ENCODE data around the gene PTPN11.
"Not testable (repeated sequence)": the region's sequence is repeated elsewhere in the genome, so short reads cannot be mapped to it uniquely, and the experiment has no call there.

The PTPN11 gene

DNA sequence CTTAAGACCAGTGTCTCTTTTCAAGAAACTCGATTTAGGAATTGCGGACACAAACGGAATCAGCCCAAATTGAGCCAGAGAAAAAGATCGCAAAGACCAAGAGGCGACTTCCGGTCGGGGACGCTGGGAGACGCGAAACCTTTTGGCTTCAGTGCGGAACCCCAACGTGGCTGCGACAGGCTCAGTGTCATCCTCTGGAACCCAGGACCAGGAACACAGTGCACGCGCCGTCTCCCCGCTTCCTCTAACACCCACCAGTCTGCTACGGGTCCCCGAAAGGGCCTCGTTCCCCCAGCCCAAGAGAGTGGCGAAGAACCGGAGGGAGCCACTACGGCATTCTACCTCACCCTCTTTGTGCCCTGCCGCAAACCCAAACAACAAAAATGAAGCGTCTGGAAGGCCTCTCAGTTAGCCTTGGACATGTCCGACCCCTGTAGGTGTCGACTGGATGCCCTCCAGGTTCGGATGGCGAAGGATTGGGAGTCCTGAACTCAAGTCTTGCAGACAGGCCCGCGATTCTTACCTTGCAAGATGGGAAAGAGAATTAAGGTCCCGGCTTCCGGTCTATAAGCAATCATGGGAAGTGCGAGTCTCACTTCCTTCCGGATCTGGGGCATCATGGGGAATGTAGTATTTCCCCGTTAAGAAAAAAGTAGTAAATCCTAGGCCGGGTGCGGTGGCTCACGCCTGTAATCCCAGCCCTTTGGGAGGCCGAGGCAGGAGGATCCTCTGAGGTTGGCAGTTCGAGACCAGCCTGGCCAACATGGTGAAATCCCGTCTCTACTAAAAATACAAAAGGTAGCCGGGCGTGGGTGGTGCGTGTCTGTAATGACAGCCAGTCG is 9.5 kb upstream of the PTPN11 start, which contains the start of gene RPL6:
RPL6 (minus strand) TSS at position 542 of the 842 bp plus-strand sequence. CDS start 949 bp downstream, outside the sequence.
- DNase-seq (ENCODE audit: low read depth in 2 of 2): peak; percentile 46 to 50

DNA sequence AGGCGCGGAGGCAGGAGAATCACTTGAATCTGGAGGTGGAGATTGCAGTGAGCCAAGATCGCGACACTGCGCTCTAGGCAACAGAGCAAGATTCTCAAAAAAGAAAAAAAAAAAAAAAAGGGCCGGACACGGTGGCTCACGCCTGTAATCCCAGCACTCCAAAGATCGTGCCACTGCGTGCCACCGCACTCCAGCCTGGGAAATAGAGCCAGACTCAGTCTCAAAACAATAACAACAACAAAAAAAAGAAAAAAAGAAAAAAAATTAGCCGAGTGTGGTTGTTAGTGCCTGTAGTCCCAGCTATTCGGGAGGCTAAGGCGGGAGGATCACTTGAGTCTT is 8.9 kb upstream of the PTPN11 start:
- no peak for DNase-seq (ENCODE audit: low read depth in 2 of 2)

- no peak for DNase-seq (ENCODE audit: low read depth in 2 of 2)
These were observed 4.7 kb upstream of the PTPN11 start for GRCh38 chr12:112413855-112414625.

DNA sequence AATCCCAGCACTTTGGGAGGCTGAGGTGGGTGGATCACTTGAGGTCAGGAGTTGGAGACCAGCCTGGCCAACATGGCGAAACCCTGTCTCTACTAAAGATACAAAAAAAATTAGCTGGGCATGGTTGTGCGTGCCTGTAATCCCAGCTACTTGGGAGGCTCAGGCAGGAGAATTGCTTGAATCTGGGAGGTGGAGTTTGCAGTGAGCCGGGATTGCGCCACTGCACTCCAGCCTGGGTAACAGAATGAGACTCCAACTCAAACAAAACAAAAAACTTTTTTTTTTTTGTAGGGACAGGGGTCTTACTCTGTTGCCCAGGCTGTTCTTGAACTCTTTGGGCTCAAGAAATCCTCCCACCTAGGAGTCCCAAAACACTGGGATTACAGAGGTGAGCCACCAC is 3.3 kb upstream of the PTPN11 start:
- DNase-seq (ENCODE audit: low read depth in 2 of 2): not testable (repeated sequence)

DNA sequence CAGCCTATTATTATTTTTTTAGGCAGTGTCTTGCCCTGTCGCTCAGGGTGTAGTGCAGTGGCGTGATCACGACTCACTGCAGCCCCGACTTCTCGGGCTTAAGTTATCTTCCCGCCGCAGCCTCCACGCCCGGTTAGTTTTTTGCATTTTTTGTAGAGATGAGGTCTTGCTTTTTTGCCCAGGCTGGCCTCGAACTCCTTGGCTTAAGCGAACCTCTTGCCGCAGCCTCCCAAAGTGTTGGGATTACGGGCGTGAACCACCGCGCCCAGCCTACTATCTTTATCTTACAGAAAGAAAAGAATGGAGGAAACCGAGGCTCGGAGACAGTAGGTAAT is 507 bp upstream of the PTPN11 start:
- no peak for DNase-seq (ENCODE audit: low read depth in 2 of 2)

GRCh38 chr12:112419297-112420133 is 768 bp downstream of the PTPN11 start:
- DNase-seq (ENCODE audit: low read depth in 2 of 2): no peak

DNA sequence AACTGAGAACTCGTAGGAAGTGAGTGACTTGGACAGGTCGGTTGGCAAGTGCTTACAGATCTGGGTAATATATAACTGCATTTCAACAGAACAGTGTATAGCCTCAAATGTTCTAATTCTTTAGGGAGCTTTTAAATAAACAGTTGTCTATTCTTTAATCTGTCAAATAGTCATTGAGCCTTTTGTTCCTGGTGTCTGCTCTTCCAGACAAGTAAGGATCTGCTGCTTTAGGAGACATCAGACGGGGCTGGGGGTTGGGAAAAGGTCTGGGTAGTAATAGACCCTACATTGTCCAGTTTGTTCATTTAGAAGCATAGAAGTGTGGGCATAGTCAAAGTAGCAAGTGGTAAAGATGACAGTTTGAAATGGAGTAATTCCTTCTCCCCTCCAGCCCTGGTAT is 2.0 kb downstream of the PTPN11 start:
- no peak for DNase-seq (ENCODE audit: low read depth in 2 of 2)

DNA sequence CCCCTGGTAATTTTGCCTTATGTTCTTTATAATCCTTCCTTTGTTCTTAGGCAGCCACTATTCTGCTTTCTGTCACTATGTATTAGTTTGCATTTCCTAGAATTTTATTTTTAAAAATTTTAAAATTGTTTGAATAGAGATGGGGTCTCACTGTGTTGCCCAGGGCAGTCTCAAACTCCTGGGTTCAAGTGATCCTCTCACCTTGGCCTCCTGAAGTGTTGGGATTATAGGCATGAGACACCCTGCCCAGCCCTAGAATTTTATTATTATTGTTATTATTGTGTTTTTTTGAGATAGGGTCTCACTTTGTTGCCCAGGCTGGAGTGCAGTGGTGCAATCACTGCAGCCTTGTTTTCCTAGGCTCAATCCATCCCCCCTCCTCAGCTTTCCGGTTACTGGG is 2.6 kb downstream of the PTPN11 start:
- DNase-seq (ENCODE audit: low read depth in 2 of 2): no peak

DNA sequence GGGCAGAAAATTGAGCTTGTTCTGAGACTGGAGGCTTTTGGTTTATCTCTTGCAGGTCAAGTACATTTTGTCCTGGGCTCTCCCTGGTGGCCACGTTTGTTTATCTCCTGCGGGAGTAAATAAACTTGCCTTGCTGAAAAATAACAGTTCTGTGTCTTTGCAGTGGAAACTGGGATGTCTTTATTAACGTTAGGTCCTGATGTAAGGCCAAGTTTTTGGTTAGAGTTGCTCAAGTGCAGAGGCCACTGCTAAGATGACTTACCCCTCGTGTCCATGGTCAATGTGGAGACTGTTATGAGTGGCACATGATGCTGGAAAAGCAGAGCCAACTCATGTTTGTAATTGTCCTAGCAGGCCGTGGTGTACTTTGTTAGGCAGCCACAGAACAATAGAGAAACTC is 3.8 kb downstream of the PTPN11 start:
- DNase-seq (ENCODE audit: low read depth in 2 of 2): no peak

GRCh38 chr12:112424126-112424525 is 5.4 kb downstream of the PTPN11 start:
- no peak for DNase-seq (ENCODE audit: low read depth in 2 of 2)

DNA sequence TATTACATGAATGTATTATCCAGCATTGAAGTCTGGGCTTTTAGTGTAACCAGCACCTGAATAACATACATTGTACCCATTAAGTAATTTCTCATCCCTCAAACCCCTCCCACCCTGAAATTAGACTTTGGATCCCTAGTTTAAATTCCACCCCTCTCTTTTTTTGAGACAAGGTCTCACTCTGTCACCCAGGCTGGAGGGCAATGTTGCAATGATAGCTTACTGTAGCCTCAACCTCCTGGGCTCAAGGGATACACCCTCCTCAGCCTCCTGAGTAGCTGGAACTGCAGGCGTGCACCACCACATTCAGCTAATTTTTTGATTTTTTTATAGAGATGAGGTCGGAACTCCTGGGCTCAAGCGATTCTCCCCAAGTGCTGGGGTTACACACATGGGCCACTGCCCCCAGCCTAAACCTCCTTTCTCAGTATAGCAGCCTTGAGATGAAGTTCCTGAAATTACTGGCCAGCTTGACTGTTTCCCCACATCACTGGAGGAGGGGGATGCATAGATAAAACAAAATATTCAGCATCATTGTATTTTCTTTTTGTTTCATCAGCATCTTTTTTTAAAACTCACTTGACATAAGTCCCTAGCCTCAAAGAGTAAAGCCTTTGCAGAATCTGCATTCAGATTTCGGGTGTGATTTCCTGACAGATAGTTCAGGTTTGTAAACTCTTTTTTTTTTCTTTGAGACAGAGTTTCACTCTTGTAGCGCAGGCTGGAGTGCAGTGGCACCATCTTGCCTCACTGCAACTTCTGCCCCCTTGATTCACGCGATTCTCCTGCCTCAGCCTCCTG is 7.0 kb downstream of the PTPN11 start:
- DNase-seq (ENCODE audit: low read depth in 2 of 2): no peak

- DNase-seq (ENCODE audit: low read depth in 2 of 2): no peak
These were observed 9.0 kb downstream of the PTPN11 start for GRCh38 chr12:112427760-112428159.

GRCh38 chr12:112430929-112431328 is 12.2 kb downstream of the PTPN11 start:
- DNase-seq (ENCODE audit: low read depth in 2 of 2): no peak

DNA sequence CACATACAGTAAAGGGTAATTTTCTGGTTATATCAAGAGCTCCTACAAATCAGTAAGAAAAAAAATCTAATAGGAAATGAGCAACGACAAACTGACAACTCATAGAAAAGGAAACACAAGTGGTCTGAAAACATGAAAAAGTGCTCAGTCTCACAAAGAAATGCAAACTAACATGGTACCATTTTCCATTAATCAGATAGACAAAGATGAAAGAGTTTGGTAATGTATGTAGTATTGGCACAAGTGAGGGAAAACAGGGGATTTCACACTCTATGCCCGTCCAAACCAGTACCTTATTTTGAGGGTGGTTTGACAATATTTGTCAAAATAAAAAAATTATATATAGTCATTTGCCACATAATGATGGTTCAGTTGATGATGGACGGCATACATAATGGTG is 13.2 kb downstream of the PTPN11 start:
- no peak for DNase-seq (ENCODE audit: low read depth in 2 of 2)

GRCh38 chr12:112433551-112433950 is 14.8 kb downstream of the PTPN11 start:
- DNase-seq (ENCODE audit: low read depth in 2 of 2): no peak

DNA sequence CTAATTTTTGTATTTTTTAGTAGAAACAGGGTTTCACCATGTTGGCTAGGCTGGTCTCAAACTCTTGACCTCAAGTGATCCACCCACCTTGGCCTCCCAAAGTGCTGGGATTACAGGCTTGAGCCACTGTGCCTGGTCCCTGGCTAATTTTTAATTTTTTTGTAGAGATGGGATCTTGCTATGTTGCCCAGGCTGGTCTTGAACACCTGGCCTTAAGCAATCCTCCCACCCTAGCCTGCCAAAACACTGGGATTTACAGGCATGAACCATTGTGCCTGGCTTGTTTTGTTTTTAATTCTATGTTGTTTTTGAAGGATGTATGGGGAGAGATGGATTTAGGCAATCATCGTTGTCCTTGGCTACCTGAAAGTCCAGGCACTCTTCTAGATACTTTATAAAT is 19.9 kb downstream of the PTPN11 start:
- not testable (repeated sequence) for DNase-seq (ENCODE audit: low read depth in 2 of 2)

- no peak for DNase-seq (ENCODE audit: low read depth in 2 of 2)
These were observed 21.0 kb downstream of the PTPN11 start for GRCh38 chr12:112439769-112440168.

- not testable (repeated sequence) for DNase-seq (ENCODE audit: low read depth in 2 of 2)
These were observed 21.9 kb downstream of the PTPN11 start for GRCh38 chr12:112440653-112441052.

GRCh38 chr12:112443916-112444315 is 25.2 kb downstream of the PTPN11 start:
- DNase-seq (ENCODE audit: low read depth in 2 of 2): no peak

DNA sequence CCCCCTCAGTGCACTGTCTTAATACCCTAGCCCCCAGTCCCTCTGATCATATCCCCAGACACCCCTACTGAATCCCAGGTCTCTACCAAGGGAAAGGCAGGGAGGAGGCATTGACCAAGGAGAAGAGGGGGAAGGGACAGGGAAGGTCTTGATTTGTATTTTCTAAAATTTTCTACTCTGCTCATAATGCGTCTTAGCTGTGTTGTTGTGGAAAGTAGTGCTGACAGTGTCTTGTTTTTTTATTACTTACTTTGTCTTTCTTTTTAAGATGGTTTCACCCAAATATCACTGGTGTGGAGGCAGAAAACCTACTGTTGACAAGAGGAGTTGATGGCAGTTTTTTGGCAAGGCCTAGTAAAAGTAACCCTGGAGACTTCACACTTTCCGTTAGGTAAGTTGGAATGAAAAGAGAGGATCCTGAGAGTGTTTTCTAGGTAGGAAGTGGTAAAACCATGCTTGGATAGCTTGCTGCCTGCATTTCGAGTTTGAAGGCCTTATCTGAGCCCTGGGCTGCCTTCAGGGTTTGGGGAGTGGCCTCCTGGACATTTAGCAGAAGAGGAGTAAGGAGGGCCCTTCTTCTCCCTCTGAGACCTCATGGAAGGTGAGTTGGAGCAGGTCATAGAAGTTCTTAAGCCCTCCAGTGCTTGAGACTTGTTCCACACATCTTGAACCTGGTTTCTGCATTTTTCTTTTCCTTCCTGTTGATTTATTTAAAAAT is 27.4 kb downstream of the PTPN11 start:
- DNase-seq (ENCODE audit: low read depth in 2 of 2): no peak

DNA sequence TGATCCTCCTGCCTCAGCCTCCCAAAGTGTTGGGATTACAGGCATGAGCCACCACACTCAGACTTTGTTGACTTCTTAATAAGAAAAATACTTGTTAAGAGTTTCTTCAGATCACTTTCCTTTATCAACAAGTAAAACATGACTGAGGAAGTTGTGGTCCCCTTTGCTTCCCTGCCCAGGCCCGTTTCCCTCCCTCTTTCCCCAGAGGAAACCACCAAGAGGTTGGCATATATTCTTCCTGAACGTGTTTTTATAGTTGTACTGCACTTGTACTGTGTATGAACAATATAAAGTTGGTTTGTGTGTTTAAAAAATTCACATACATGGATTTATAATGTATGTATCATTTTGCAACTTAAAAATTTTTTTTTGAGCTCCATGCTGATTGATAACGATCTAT is 28.4 kb downstream of the PTPN11 start:
- DNase-seq (ENCODE audit: low read depth in 2 of 2): no peak

Data from stimulated activated CD8-positive, alpha-beta memory T cell treated with anti-CD3 and anti-CD28 coated beads, Interleukin-2, amount 100 ng/mL, for 1 hour (primary cell).